GM12878 (cell line): ENCODE measurements around the gene ZNF469. TPM values are rescaled to one million over a fixed set of nuclear protein-coding genes. Genes with fewer than 3 reads are reported as not detected.

Experiments
- ATAC-seq: fragments of 200-7000 bp; cut with Tn5 transposase; 3 replicates; pipeline ENCODE4 v1.9.1; 2020; ENCODE audit warnings: mild to moderate bottlenecking, moderate library complexity
- BruUV-seq: library from RNA; stranded (reverse); fragments of 400-500 nt; replicated peaks from 2 replicates; lab custom pipeline; 2021; lab: Mats Ljungman, UMichigan
- CTCF ChIA-PET: fragments of 300-600 bp; sonication (Branson Sonifier 250); formaldehyde crosslinking; extraction: SDS; loops from one replicate; lab custom pipeline; 2021; ENCODE audit warnings: inconsistent platforms; lab: Yijun Ruan, JAX
- POLR2A ChIA-PET: fragments of 350-600 bp; formaldehyde crosslinking; extraction: SDS; loops from one replicate; lab custom pipeline; 2021; ENCODE audit warnings: inconsistent platforms; lab: Charles Lee
- RAD21 ChIA-PET: fragments of 300-600 bp; sonication (Branson Sonifier 250); formaldehyde crosslinking; loops from one replicate; lab custom pipeline; 2023; ENCODE audit warnings: antibody characterized with exemption; ENCODE audit not compliant: unreplicated experiment; lab: Charles Lee
- SMC1A ChIA-PET: fragments of 300-600 bp; sonication (Branson Sonifier 250); formaldehyde crosslinking; loops from one replicate; lab custom pipeline; 2023; ENCODE audit not compliant: unreplicated experiment, uncharacterized antibody; lab: Charles Lee
- DNase-seq: peaks from one replicate; pipeline ENCODE4 v3.0.0-alpha.2; 2011; ENCODE audit warnings: low read depth, low spot score
- FAIRE-seq: peaks from 3 replicates; lab custom pipeline; 2011; peaks lifted over from hg19 to GRCh38; lab: Jason Lieb, UNC
- H2AFZ ChIP-seq: 2 replicates; pipeline ENCODE4 v1.6.0; 2011; ENCODE audit warnings: low read depth, low read length, control low read depth; ENCODE audit not compliant: control insufficient read depth
- H3K27ac ChIP-seq: 2 replicates; pipeline ENCODE4 v1.5.1; 2011; ENCODE audit warnings: control low read depth; ENCODE audit not compliant: control insufficient read depth, insufficient read depth
- H3K27me3 ChIP-seq, 2 experiments: replicated peaks in 1 of 2; 2 replicates each; pipeline versions ENCODE4 v1.6.0 to v1.6.1; 2011; ENCODE audit warnings: low read length in 1 of 2; ENCODE audit not compliant: control insufficient read depth in 2 of 2, insufficient read depth in 2 of 2
- H3K36me3 ChIP-seq, 2 experiments: 2 replicates each; pipeline ENCODE4 v1.5.1; 2011; ENCODE audit warnings: low read length in 1 of 2; ENCODE audit not compliant: control insufficient read depth in 2 of 2, insufficient read depth in 2 of 2
- H3K4me1 ChIP-seq: 2 replicates; pipeline ENCODE4 v1.6.1; 2011; ENCODE audit warnings: mild to moderate bottlenecking, low read length, moderate library complexity, mixed read lengths; ENCODE audit not compliant: control insufficient read depth, insufficient read depth
- H3K4me2 ChIP-seq: 2 replicates; pipeline ENCODE4 v1.6.0; 2011; ENCODE audit warnings: control low read depth; ENCODE audit not compliant: control insufficient read depth, insufficient read depth
- H3K4me3 ChIP-seq: fragments of 200-600 bp; sonication (generic); 2 replicates; pipeline ENCODE4 v1.5.1; 2016
- H3K79me2 ChIP-seq: 2 replicates; pipeline ENCODE4 v1.6.0; 2011; ENCODE audit warnings: low read length; ENCODE audit not compliant: control insufficient read depth, insufficient read depth
- H3K9ac ChIP-seq: 2 replicates; pipeline ENCODE4 v1.8.0; 2011; ENCODE audit warnings: low read length, control low read depth, mixed read lengths; ENCODE audit not compliant: control insufficient read depth, insufficient read depth
- H3K9me3 ChIP-seq: replicated peaks from 3 replicates; pipeline ENCODE4 v1.5.1; 2011; ENCODE audit warnings: mild to moderate bottlenecking, low read length; ENCODE audit not compliant: control insufficient read depth, insufficient read depth
- H4K20me1 ChIP-seq: 2 replicates; pipeline ENCODE4 v1.6.0; 2011; ENCODE audit not compliant: control insufficient read depth, insufficient read depth
- BMI1 ChIP-seq: fragments of 450-650 bp; IDR thresholded peaks from 2 replicates; pipeline ENCODE4 v1.6.1; 2016; ENCODE audit warnings: mild to moderate bottlenecking, moderate library complexity, borderline replicate concordance
- CBX5 ChIP-seq: sonication (generic); IDR thresholded peaks from 2 replicates; pipeline ENCODE4 v1.6.1; 2016; ENCODE audit warnings: low read depth, moderate library complexity, mild to moderate bottlenecking, inconsistent platforms
- HDGF ChIP-seq: fragments of 450-650 bp; IDR thresholded peaks from 2 replicates; pipeline ENCODE4 v1.6.1; 2016; ENCODE audit warnings: antibody characterized with exemption
- MYB ChIP-seq: fragments of 150-350 bp; IDR thresholded peaks from 2 replicates; pipeline ENCODE4 v1.6.1; 2014; ENCODE audit warnings: mild to moderate bottlenecking, low read depth, low read length, borderline replicate concordance
- MYC ChIP-seq: IDR thresholded peaks from 2 replicates; pipeline ENCODE4 v1.6.1; 2011; ENCODE audit warnings: mild to moderate bottlenecking, low read length, moderate library complexity, inconsistent platforms; ENCODE audit not compliant: insufficient read depth, insufficient replicate concordance, insufficient read length, severe bottlenecking
- SIN3A ChIP-seq: IDR thresholded peaks from 2 replicates; pipeline ENCODE4 v1.6.1; 2012; ENCODE audit warnings: low read depth, low read length, improper control_type of control experiment
- WGBS: methylation state at CpG from one replicate; pipeline ENCODE4 v1.1.6; 2016; ENCODE audit warnings: low lambda C conversion rate; ENCODE audit not compliant: insufficient replicate concordance, insufficient coverage; ENCODE audit errors: missing lambda C conversion rate; 5-methylcytosine and 5-hydroxymethylcytosine counted together
- in situ Hi-C: fragments of 300-500 bp; cut with MboI; formaldehyde crosslinking; loops from 9 replicates; pipeline ENCODE4 v1.14.3; 2018; ENCODE audit warnings: mixed read lengths
- intact Hi-C: fragments of 100-400 bp; cut with micrococcal nuclease; formaldehyde crosslinking; loops from one replicate; pipeline ENCODE4 v1.14.2; 2022; ENCODE audit not compliant: unreplicated experiment
- polyA plus RNA-seq, 11 experiments: library from polyadenylated mRNA; depleted of rRNA in 4 of 11; unstranded in 6 of 11; stranded (reverse) in 5 of 11; fragments of >200 nt; fragmentation: Nextera tagmentation in 4 of 11; fragmentation: Illumina TruSeq in 1 of 11; extraction: Ambion mirVana in 4 of 11; extraction: Trizol in 1 of 11; gene quantifications; 1 replicate in 1 of 11; 2 replicates in 10 of 11; pipeline versions ENCODE4 v1.2.1 to v1.2.3, GENCODE V29; 2011 to 2016; ENCODE audit warnings: inconsistent platforms in 2 of 11, missing spikeins in 2 of 11, low read depth in 1 of 11
- total RNA-seq, 4 experiments: library from RNA; depleted of rRNA in 3 of 4; stranded (reverse); fragments of >200 nt in 3 of 4; fragmentation: Illumina TruSeq in 1 of 4; extraction: Trizol in 1 of 4; gene quantifications; 2 replicates each; pipeline versions ENCODE4 v1.2.1 to v1.2.3, GENCODE V29; 2013 to 2021
- TF ChIP-seq, protein P1 (sequence below): fragments of 150-350 bp; IDR thresholded peaks from 2 replicates; pipeline ENCODE4 v1.6.1; 2016; ENCODE audit warnings: low read depth, low read length
- TF ChIP-seq, protein P2 (sequence below): fragments of 450-650 bp; IDR thresholded peaks from 2 replicates; pipeline ENCODE4 v1.6.1; 2016; ENCODE audit warnings: mild to moderate bottlenecking
- TF ChIP-seq, protein P3 (sequence below): IDR thresholded peaks from 2 replicates; pipeline ENCODE4 v1.6.1; 2011; ENCODE audit warnings: borderline replicate concordance, low read depth, mild to moderate bottlenecking, moderate library complexity, low read length; ENCODE audit not compliant: insufficient read depth, poor library complexity, severe bottlenecking
- TF ChIP-seq, protein P4 (sequence below): IDR thresholded peaks from 2 replicates; pipeline ENCODE4 v1.6.1; 2012; ENCODE audit warnings: mild to moderate bottlenecking, low read depth, low read length

ZNF469 gene
- total and polyA plus RNA-seq, 10 of the 15 experiments (the other 5 are each of a cell fraction or from before 2014, with no cell fraction given), result 0.01 to 0.21 (median 0.04) TPM; not detected in 3

DNA sequence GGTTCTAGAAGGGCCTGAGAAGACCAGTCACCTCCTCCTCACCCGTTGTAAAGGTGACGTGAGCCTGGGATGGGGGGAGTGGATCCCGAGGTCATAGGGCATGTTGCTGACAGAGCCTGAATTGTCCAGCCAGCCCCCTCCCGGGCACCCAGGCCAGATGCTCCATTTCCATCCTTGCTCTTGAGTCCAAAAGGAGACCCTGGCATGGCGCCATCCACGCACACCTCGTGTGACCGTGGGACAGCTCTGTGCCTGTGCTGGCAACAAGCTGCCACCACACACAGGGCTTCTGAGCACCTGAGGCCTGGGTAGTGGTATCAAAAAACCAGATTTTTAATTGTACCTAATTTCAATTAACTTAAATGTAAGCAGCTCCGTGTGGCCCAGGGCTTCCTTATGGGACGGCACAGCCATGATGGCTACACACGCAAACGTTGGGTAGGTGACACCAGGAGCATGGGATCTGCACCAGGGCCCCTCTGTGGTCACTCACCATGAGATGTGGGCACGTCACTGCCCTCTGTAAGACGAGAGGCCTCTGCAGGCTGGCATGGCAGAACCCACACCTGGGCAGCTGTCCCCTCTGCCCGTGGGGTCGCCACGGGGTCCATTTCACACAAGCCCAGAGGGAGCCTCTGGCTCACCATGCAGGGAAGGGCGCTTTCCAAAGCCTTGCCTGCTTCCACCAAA is 37.6 kb upstream of the ZNF469 start:
- in situ Hi-C loops (no loop called here), intact Hi-C loops (no loop called here)
- TF ChIP-seq CBX5 (no peak), BMI1 (no peak), HDGF (no peak), SIN3A (no peak), MYB (no peak), MYC (no peak)
- TF ChIP-seq, protein P1, sequence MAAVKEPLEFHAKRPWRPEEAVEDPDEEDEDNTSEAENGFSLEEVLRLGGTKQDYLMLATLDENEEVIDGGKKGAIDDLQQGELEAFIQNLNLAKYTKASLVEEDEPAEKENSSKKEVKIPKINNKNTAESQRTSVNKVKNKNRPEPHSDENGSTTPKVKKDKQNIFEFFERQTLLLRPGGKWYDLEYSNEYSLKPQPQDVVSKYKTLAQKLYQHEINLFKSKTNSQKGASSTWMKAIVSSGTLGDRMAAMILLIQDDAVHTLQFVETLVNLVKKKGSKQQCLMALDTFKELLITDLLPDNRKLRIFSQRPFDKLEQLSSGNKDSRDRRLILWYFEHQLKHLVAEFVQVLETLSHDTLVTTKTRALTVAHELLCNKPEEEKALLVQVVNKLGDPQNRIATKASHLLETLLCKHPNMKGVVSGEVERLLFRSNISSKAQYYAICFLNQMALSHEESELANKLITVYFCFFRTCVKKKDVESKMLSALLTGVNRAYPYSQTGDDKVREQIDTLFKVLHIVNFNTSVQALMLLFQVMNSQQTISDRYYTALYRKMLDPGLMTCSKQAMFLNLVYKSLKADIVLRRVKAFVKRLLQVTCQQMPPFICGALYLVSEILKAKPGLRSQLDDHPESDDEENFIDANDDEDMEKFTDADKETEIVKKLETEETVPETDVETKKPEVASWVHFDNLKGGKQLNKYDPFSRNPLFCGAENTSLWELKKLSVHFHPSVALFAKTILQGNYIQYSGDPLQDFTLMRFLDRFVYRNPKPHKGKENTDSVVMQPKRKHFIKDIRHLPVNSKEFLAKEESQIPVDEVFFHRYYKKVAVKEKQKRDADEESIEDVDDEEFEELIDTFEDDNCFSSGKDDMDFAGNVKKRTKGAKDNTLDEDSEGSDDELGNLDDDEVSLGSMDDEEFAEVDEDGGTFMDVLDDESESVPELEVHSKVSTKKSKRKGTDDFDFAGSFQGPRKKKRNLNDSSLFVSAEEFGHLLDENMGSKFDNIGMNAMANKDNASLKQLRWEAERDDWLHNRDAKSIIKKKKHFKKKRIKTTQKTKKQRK, result no peak
- TF ChIP-seq, protein P2, sequence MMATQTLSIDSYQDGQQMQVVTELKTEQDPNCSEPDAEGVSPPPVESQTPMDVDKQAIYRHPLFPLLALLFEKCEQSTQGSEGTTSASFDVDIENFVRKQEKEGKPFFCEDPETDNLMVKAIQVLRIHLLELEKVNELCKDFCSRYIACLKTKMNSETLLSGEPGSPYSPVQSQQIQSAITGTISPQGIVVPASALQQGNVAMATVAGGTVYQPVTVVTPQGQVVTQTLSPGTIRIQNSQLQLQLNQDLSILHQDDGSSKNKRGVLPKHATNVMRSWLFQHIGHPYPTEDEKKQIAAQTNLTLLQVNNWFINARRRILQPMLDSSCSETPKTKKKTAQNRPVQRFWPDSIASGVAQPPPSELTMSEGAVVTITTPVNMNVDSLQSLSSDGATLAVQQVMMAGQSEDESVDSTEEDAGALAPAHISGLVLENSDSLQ, result no peak
- TF ChIP-seq, protein P3, sequence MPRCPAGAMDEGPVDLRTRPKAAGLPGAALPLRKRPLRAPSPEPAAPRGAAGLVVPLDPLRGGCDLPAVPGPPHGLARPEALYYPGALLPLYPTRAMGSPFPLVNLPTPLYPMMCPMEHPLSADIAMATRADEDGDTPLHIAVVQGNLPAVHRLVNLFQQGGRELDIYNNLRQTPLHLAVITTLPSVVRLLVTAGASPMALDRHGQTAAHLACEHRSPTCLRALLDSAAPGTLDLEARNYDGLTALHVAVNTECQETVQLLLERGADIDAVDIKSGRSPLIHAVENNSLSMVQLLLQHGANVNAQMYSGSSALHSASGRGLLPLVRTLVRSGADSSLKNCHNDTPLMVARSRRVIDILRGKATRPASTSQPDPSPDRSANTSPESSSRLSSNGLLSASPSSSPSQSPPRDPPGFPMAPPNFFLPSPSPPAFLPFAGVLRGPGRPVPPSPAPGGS, result no peak
- TF ChIP-seq, protein P4, sequence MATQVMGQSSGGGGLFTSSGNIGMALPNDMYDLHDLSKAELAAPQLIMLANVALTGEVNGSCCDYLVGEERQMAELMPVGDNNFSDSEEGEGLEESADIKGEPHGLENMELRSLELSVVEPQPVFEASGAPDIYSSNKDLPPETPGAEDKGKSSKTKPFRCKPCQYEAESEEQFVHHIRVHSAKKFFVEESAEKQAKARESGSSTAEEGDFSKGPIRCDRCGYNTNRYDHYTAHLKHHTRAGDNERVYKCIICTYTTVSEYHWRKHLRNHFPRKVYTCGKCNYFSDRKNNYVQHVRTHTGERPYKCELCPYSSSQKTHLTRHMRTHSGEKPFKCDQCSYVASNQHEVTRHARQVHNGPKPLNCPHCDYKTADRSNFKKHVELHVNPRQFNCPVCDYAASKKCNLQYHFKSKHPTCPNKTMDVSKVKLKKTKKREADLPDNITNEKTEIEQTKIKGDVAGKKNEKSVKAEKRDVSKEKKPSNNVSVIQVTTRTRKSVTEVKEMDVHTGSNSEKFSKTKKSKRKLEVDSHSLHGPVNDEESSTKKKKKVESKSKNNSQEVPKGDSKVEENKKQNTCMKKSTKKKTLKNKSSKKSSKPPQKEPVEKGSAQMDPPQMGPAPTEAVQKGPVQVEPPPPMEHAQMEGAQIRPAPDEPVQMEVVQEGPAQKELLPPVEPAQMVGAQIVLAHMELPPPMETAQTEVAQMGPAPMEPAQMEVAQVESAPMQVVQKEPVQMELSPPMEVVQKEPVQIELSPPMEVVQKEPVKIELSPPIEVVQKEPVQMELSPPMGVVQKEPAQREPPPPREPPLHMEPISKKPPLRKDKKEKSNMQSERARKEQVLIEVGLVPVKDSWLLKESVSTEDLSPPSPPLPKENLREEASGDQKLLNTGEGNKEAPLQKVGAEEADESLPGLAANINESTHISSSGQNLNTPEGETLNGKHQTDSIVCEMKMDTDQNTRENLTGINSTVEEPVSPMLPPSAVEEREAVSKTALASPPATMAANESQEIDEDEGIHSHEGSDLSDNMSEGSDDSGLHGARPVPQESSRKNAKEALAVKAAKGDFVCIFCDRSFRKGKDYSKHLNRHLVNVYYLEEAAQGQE, result no peak
- CTCF ChIA-PET, result no interaction called here
- no peak overlapping the region for H3K4me3 ChIP-seq
- H3K27me3 ChIP-seq, result no peaks in the 10 kb centered on the region
- FAIRE-seq (no peak), ATAC-seq (no peak), DNase-seq (no peak)
- no peak overlapping the region for H3K9ac ChIP-seq
- H3K4me2 ChIP-seq, result no peak overlapping the region
- H4K20me1 ChIP-seq, result no peaks in the 10 kb centered on the region
- no peak overlapping the region for H2AFZ ChIP-seq
- RAD21 ChIA-PET, result no interaction called here
- SMC1A ChIA-PET, result interaction anchor here (0.6 kb wide), 1 partner anchor 402 kb away, joined by 3 read pairs; no protein-coding TSS in a partner anchor
- no peaks in the 10 kb centered on the region; the same call in 2 of the 3 replicates for H3K9me3 ChIP-seq
- 40% methylated on average over 17 of the region's 18 CpGs for WGBS
- no peak overlapping the region for H3K27ac ChIP-seq
- H3K4me1 ChIP-seq, result no peaks in the 10 kb centered on the region; the same call in 1 of the 2 replicates
- H3K36me3 ChIP-seq, result no peaks in the 10 kb centered on the region
- no peaks in the 10 kb centered on the region for H3K79me2 ChIP-seq
- BruUV-seq, result no TSS peak
- POLR2A ChIA-PET, result no interaction called here
